GM12878 (cell line): ENCODE measurements around the gene COL4A4. TPM values are rescaled to one million over a fixed set of nuclear protein-coding genes. Genes with fewer than 3 reads are reported as not detected.

Experiments
- ATAC-seq: fragments of 200-7000 bp; cut with Tn5 transposase; 3 replicates; pipeline ENCODE4 v1.9.1; 2020; ENCODE audit warnings: mild to moderate bottlenecking, moderate library complexity
- BruUV-seq: library from RNA; stranded (reverse); fragments of 400-500 nt; replicated peaks from 2 replicates; lab custom pipeline; 2021; lab: Mats Ljungman, UMichigan
- CTCF ChIA-PET: fragments of 300-600 bp; sonication (Branson Sonifier 250); formaldehyde crosslinking; extraction: SDS; loops from one replicate; lab custom pipeline; 2021; ENCODE audit warnings: inconsistent platforms; lab: Yijun Ruan, JAX
- POLR2A ChIA-PET: fragments of 350-600 bp; formaldehyde crosslinking; extraction: SDS; loops from one replicate; lab custom pipeline; 2021; ENCODE audit warnings: inconsistent platforms; lab: Charles Lee
- RAD21 ChIA-PET: fragments of 300-600 bp; sonication (Branson Sonifier 250); formaldehyde crosslinking; loops from one replicate; lab custom pipeline; 2023; ENCODE audit warnings: antibody characterized with exemption; ENCODE audit not compliant: unreplicated experiment; lab: Charles Lee
- SMC1A ChIA-PET: fragments of 300-600 bp; sonication (Branson Sonifier 250); formaldehyde crosslinking; loops from one replicate; lab custom pipeline; 2023; ENCODE audit not compliant: unreplicated experiment, uncharacterized antibody; lab: Charles Lee
- DNase-seq: peaks from one replicate; pipeline ENCODE4 v3.0.0-alpha.2; 2011; ENCODE audit warnings: low read depth, low spot score
- FAIRE-seq: peaks from 3 replicates; lab custom pipeline; 2011; peaks lifted over from hg19 to GRCh38; lab: Jason Lieb, UNC
- H2AFZ ChIP-seq: 2 replicates; pipeline ENCODE4 v1.6.0; 2011; ENCODE audit warnings: low read depth, low read length, control low read depth; ENCODE audit not compliant: control insufficient read depth
- H3K27ac ChIP-seq: 2 replicates; pipeline ENCODE4 v1.5.1; 2011; ENCODE audit warnings: control low read depth; ENCODE audit not compliant: control insufficient read depth, insufficient read depth
- H3K27me3 ChIP-seq, 2 experiments: replicated peaks in 1 of 2; 2 replicates each; pipeline versions ENCODE4 v1.6.0 to v1.6.1; 2011; ENCODE audit warnings: low read length in 1 of 2; ENCODE audit not compliant: control insufficient read depth in 2 of 2, insufficient read depth in 2 of 2
- H3K36me3 ChIP-seq, 2 experiments: 2 replicates each; pipeline ENCODE4 v1.5.1; 2011; ENCODE audit warnings: low read length in 1 of 2; ENCODE audit not compliant: control insufficient read depth in 2 of 2, insufficient read depth in 2 of 2
- H3K4me1 ChIP-seq: 2 replicates; pipeline ENCODE4 v1.6.1; 2011; ENCODE audit warnings: mild to moderate bottlenecking, low read length, moderate library complexity, mixed read lengths; ENCODE audit not compliant: control insufficient read depth, insufficient read depth
- H3K4me2 ChIP-seq: 2 replicates; pipeline ENCODE4 v1.6.0; 2011; ENCODE audit warnings: control low read depth; ENCODE audit not compliant: control insufficient read depth, insufficient read depth
- H3K4me3 ChIP-seq: fragments of 200-600 bp; sonication (generic); 2 replicates; pipeline ENCODE4 v1.5.1; 2016
- H3K79me2 ChIP-seq: 2 replicates; pipeline ENCODE4 v1.6.0; 2011; ENCODE audit warnings: low read length; ENCODE audit not compliant: control insufficient read depth, insufficient read depth
- H3K9ac ChIP-seq: 2 replicates; pipeline ENCODE4 v1.8.0; 2011; ENCODE audit warnings: low read length, control low read depth, mixed read lengths; ENCODE audit not compliant: control insufficient read depth, insufficient read depth
- H3K9me3 ChIP-seq: replicated peaks from 3 replicates; pipeline ENCODE4 v1.5.1; 2011; ENCODE audit warnings: mild to moderate bottlenecking, low read length; ENCODE audit not compliant: control insufficient read depth, insufficient read depth
- H4K20me1 ChIP-seq: 2 replicates; pipeline ENCODE4 v1.6.0; 2011; ENCODE audit not compliant: control insufficient read depth, insufficient read depth
- GATAD2B ChIP-seq: fragments of 450-650 bp; conservative IDR thresholded peaks from 2 replicates; pipeline ENCODE4 v1.6.1; 2017; ENCODE audit warnings: low read depth, mild to moderate bottlenecking, moderate library complexity
- LARP7 ChIP-seq: fragments of 450-650 bp; IDR thresholded peaks from 2 replicates; pipeline ENCODE4 v1.6.1; 2017; ENCODE audit warnings: mild to moderate bottlenecking
- POU2F2 ChIP-seq: IDR thresholded peaks from 3 replicates; pipeline ENCODE4 v1.6.1; 2011; ENCODE audit warnings: low read depth, mild to moderate bottlenecking, low read length, borderline replicate concordance
- SREBF2 ChIP-seq: IDR thresholded peaks from 2 replicates; pipeline ENCODE4 v1.6.1; 2012; ENCODE audit warnings: mild to moderate bottlenecking, low read length
- STAT3 ChIP-seq: IDR thresholded peaks from 2 replicates; pipeline ENCODE4 v1.6.1; 2011; ENCODE audit warnings: low read depth, low read length, improper control_type of control experiment
- SUZ12 ChIP-seq: fragments of 200-600 bp; sonication (generic); IDR thresholded peaks from one replicate; pipeline ENCODE4 v1.6.1; 2018; ENCODE audit warnings: antibody characterized with exemption, mild to moderate bottlenecking; ENCODE audit not compliant: unreplicated experiment
- YY1 ChIP-seq: IDR thresholded peaks from 2 replicates; pipeline ENCODE4 v1.6.1; 2011; ENCODE audit warnings: low read depth, mild to moderate bottlenecking, low read length
- WGBS: methylation state at CpG from one replicate; pipeline ENCODE4 v1.1.6; 2016; ENCODE audit warnings: low lambda C conversion rate; ENCODE audit not compliant: insufficient replicate concordance, insufficient coverage; ENCODE audit errors: missing lambda C conversion rate; 5-methylcytosine and 5-hydroxymethylcytosine counted together
- in situ Hi-C: fragments of 300-500 bp; cut with MboI; formaldehyde crosslinking; loops from 9 replicates; pipeline ENCODE4 v1.14.3; 2018; ENCODE audit warnings: mixed read lengths
- intact Hi-C: fragments of 100-400 bp; cut with micrococcal nuclease; formaldehyde crosslinking; loops from one replicate; pipeline ENCODE4 v1.14.2; 2022; ENCODE audit not compliant: unreplicated experiment
- polyA plus RNA-seq, 11 experiments: library from polyadenylated mRNA; depleted of rRNA in 4 of 11; unstranded in 6 of 11; stranded (reverse) in 5 of 11; fragments of >200 nt; fragmentation: Nextera tagmentation in 4 of 11; fragmentation: Illumina TruSeq in 1 of 11; extraction: Ambion mirVana in 4 of 11; extraction: Trizol in 1 of 11; gene quantifications; 1 replicate in 1 of 11; 2 replicates in 10 of 11; pipeline versions ENCODE4 v1.2.1 to v1.2.3, GENCODE V29; 2011 to 2016; ENCODE audit warnings: inconsistent platforms in 2 of 11, missing spikeins in 2 of 11, low read depth in 1 of 11
- total RNA-seq, 4 experiments: library from RNA; depleted of rRNA in 3 of 4; stranded (reverse); fragments of >200 nt in 3 of 4; fragmentation: Illumina TruSeq in 1 of 4; extraction: Trizol in 1 of 4; gene quantifications; 2 replicates each; pipeline versions ENCODE4 v1.2.1 to v1.2.3, GENCODE V29; 2013 to 2021
- TF ChIP-seq, protein P1 (sequence below): fragments of 450-650 bp; IDR thresholded peaks from 2 replicates; pipeline ENCODE4 v1.6.1; 2017; ENCODE audit warnings: low read depth, mild to moderate bottlenecking, moderate library complexity

The COL4A4 gene
- total and polyA plus RNA-seq, 10 of the 15 experiments (the other 5 are each of a cell fraction or from before 2014, with no cell fraction given) = 0.19 to 4.0 (median 2.1) TPM

DNA sequence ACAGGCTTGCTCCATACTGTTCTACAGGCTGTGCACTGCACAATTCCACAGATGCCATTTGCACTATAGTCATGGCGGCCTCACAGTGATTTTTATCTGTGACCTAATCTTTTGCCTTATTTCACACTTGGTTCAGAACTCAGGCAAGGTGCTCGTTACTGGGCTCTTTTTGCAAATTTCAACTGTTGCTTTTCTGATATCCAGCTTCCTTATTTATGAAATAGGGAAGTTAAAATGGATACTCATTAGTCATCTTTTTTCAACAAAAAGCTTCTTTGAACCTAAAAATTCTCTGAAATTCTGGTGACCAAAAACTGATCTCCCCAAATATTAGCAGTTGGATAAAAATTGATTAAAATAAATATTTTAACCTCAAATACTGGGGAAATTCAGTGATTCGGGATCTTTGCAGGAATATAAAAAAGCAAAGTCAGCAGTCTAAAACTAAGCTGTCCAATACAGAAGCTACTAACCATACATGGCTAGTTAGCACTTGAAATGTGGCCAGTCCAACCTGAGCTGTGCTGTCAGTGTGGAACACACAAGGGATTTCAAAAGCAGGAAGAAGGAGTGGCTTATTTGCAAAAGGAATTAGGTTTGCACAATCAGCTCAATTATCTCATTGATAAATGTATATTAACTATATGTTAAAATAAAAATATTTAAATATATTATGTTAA lies 134.4 kb downstream of the COL4A4 start:
- Histone ChIP-seq H3K4me1 (no peaks in the 10 kb centered on the region), H3K4me2 (no peak overlapping the region), H3K9ac (no peak overlapping the region), H3K36me3 (no peaks in the 10 kb centered on the region), H3K27ac (no peak overlapping the region), H3K9me3 (no peaks in the 10 kb centered on the region), H2AFZ (no peak overlapping the region), H3K79me2 (no peaks in the 10 kb centered on the region), H3K27me3 (no peaks in the 10 kb centered on the region), H3K4me3 (no peak overlapping the region), H4K20me1 (no peaks in the 10 kb centered on the region)
- no peak for FAIRE-seq
- 79% methylated on average over 3 of the region's 3 CpGs for WGBS
- SMC1A ChIA-PET = interaction anchor here (0.9 kb wide), 1 partner anchor 227 kb away, joined by 3 read pairs; no protein-coding TSS in a partner anchor
- in situ Hi-C loops (no loop called here), intact Hi-C loops (no loop called here)
- TF ChIP-seq POU2F2 (no peak), SREBF2 (no peak), LARP7 (no peak), SUZ12 (no peak), YY1 (no peak), STAT3 (no peak), GATAD2B (no peak)
- TF ChIP-seq, protein P1, sequence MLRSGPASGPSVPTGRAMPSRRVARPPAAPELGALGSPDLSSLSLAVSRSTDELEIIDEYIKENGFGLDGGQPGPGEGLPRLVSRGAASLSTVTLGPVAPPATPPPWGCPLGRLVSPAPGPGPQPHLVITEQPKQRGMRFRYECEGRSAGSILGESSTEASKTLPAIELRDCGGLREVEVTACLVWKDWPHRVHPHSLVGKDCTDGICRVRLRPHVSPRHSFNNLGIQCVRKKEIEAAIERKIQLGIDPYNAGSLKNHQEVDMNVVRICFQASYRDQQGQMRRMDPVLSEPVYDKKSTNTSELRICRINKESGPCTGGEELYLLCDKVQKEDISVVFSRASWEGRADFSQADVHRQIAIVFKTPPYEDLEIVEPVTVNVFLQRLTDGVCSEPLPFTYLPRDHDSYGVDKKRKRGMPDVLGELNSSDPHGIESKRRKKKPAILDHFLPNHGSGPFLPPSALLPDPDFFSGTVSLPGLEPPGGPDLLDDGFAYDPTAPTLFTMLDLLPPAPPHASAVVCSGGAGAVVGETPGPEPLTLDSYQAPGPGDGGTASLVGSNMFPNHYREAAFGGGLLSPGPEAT = no peak
- POLR2A ChIA-PET = no interaction called here
- BruUV-seq = no TSS peak
- CTCF ChIA-PET = interaction anchor here (1.2 kb wide), 1 partner anchor 10 kb away, joined by 3 read pairs; no protein-coding TSS in a partner anchor
- RAD21 ChIA-PET = no interaction called here
- ATAC-seq = no peak
- no peak for DNase-seq
